Stimulated activated CD8-positive, alpha-beta memory T cell treated with anti-CD3 and anti-CD28 coated beads, Interleukin-4, amount 100 ng/mL, for 24 hours (primary cell): Measurements from ENCODE around the gene KLF13.
"Not testable (repeated sequence)": the region's sequence is repeated elsewhere in the genome, so short reads cannot be mapped to it uniquely, and the experiment has no call there.

Experiments
- DNase-seq: peaks from one replicate; pipeline ENCODE4 v3.0.0-alpha.2; 2020; ENCODE audit warnings: low read depth

The KLF13 gene

GRCh38 chr15:31345606-31346366 lies 19.2 kb downstream of the KLF13 start:
- DNase-seq = no peak

- no peak for DNase-seq
Measured at GRCh38 chr15:31346367-31347066, 19.9 kb downstream of the KLF13 start.

- DNase-seq = peak; percentile 80
Measured at GRCh38 chr15:31347067-31347975, 20.7 kb downstream of the KLF13 start.

GRCh38 chr15:31347981-31348803 lies 21.6 kb downstream of the KLF13 start:
- DNase-seq = no peak

- no peak for DNase-seq
Measured at GRCh38 chr15:31349233-31350141, 22.9 kb downstream of the KLF13 start.

- no peak for DNase-seq
Measured at GRCh38 chr15:31350771-31351170, 24.1 kb downstream of the KLF13 start.

- no peak for DNase-seq
Measured at GRCh38 chr15:31352339-31352751, 25.7 kb downstream of the KLF13 start.

GRCh38 chr15:31352911-31353811 lies 26.5 kb downstream of the KLF13 start:
- no peak for DNase-seq

- no peak for DNase-seq
Measured at GRCh38 chr15:31353931-31354330, 27.3 kb downstream of the KLF13 start.

GRCh38 chr15:31356097-31356496 lies 29.5 kb downstream of the KLF13 start:
- DNase-seq = not testable (repeated sequence)

GRCh38 chr15:31357148-31357547 lies 30.5 kb downstream of the KLF13 start:
- no peak for DNase-seq

- DNase-seq = no peak
Measured at GRCh38 chr15:31358163-31358562, 31.5 kb downstream of the KLF13 start.

GRCh38 chr15:31358957-31359701 lies 32.5 kb downstream of the KLF13 start:
- no peak for DNase-seq

GRCh38 chr15:31359702-31360111 lies 33.1 kb downstream of the KLF13 start:
- DNase-seq = no peak

GRCh38 chr15:31360158-31360561 lies 33.5 kb downstream of the KLF13 start:
- DNase-seq = no peak

- no peak for DNase-seq
Measured at GRCh38 chr15:31360843-31361763, 34.5 kb downstream of the KLF13 start.

- DNase-seq = no peak
Measured at GRCh38 chr15:31361764-31362515, 35.3 kb downstream of the KLF13 start.
